ENCODE results near the gene PPFIA1. TPM values are rescaled to one million over a fixed set of nuclear protein-coding genes. Genes with fewer than 3 reads are reported as not detected.

Gene PPFIA1
- total RNA-seq, 1 donor from 2014 or later, result 29.3 TPM

GRCh38 chr11:70433038-70433437 is 162.5 kb downstream of the PPFIA1 start:
- no peak for DNase-seq (ENCODE audit: low spot score in 2 of 2)
- TF ChIP-seq CTCF (IDR thresholded peaks at IDR 0.05), result no peak
- Histone ChIP-seq H3K27me3 (no peaks in the 10 kb centered on the region), H3K9me3 (no peaks in the 10 kb centered on the region), H3K4me1 (no peaks in the 10 kb centered on the region), H3K36me3 (peaks cover 82 to 97% of the 10 kb centered on the region in 2 donors), H3K27ac (no peak overlapping the region), H3K4me3 (no peak overlapping the region)
- intact Hi-C loops (cut with DNase I), result no loop called here

- peaks cover 79 to 98% of the 10 kb centered on the region in 2 donors for H3K36me3 ChIP-seq
- H3K27me3 ChIP-seq, result no peaks in the 10 kb centered on the region
- intact Hi-C loops (cut with DNase I), result no loop called here
- no peaks in the 10 kb centered on the region for H3K9me3 ChIP-seq
- no peaks in the 10 kb centered on the region for H3K4me1 ChIP-seq
- no peak overlapping the region for H3K4me3 ChIP-seq
- H3K27ac ChIP-seq, result no peak overlapping the region
- DNase-seq (ENCODE audit: low spot score in 2 of 2), result no peak
- TF ChIP-seq CTCF (IDR thresholded peaks at IDR 0.05), result no peak
These were observed 163.0 kb downstream of the PPFIA1 start for GRCh38 chr11:70433526-70433925.

Other genes with a start within 250 kb of the PPFIA1 start
- 244 TPM for gene ANO1, start 192.4 kb upstream of the PPFIA1 start, total RNA-seq
- 22.2 TPM for gene FADD, start 67.4 kb upstream of the PPFIA1 start, total RNA-seq
- 166 TPM for gene CTTN, start 127.8 kb downstream of the PPFIA1 start, total RNA-seq